ENCODE data around the gene SLC29A3.
A peak's percentile ranks its signal among the peaks of the same experiment; 100 is the strongest.
"Not testable (repeated sequence)": the region's sequence is repeated elsewhere in the genome, so short reads cannot be mapped to it uniquely, and the experiment has no call there.

The SLC29A3 gene
- 1.7 to 6.5 reads per million in 2 donors for total RNA-seq

DNA sequence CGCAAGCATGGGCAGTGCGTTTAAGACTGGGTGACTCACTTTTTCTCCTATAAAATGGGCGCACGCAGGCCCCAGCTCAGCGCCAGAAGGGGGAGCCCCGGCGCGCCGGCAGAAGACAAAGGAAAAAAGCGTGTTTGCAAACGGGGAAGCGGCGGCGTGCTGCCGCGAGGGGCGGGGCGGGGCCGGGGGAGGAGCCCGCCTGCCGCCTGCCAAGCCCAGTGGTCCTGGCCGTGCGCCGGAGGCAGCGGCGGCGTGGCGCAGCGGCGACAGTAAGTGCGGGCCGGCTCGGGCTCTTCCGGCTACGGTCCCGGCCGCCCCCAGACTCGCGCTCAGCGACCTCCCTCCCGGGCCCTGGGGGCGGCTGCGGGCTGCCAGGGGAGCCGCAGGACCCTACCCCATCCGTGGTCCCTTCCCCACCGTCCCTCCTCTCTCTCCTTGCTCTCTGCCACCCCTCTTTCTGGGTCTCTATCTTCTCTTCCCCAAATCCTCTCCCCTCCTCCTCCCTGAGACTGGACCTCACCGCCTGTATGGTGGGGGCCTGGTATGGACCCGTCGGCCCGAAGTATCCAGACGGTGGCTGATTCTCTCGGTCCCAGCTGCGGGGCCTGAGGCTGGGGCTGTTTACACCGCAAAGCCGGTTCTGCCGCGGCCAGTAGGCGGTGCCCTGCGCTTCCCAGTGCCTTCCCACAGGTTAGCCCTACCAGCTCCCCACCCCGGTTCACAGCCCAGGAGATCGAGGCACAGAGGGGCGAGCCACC lies at the start of gene SLC29A3:
Gene SLC29A3 (plus strand): TSS at position 218 of the 758 bp plus-strand sequence. CDS start 51 bp downstream, at position 269.
- DNase-seq: peak; percentile 75

DNA sequence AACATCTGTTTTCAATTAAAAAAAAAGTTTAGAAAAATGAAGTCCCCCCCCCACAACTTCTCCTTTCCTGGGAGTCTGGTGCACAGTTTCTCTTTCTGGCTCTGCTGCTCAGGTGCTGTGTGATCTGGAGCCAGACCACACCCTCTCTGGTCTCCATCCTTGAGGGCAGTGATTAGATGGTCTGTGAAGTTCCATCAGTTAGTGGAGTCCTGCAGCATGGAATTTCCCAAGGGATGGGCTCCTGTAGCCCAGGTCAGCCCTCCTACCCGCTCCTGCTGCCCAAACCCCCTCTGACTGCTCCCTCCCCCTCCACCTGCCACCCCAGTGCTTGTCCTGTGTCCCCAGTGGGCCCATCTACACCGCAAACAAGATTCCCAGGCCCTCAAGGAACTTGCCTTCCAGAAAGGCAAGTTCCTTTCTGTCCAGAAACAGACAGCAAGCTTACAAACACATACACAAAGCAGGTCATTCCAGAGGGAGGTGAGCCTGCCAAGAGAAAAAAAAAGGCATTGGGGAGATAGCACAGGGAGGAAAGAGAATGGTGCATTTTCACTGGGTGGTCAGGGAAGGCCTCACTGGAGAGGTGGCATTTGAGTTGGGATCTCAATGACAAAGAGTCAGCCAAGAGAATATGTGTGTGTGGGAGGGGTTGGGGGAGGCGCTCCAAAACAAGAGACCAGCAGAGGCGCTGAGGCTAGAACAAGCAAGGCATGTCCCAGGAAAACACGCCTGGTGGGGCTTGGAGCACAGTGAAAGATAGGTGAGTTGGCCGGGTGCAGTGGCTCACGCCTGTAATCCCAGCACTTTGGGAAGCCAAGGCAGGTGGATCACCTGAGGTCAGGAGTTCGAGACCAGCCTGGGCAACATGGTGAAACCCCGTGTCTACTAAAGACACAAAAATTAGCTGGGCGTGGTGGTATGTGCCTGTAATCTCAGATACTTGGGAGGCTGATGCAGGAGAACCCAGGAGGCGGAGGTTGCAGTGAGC lies 49.5 kb upstream of the SLC29A3 start:
- DNase-seq: no peak

DNA sequence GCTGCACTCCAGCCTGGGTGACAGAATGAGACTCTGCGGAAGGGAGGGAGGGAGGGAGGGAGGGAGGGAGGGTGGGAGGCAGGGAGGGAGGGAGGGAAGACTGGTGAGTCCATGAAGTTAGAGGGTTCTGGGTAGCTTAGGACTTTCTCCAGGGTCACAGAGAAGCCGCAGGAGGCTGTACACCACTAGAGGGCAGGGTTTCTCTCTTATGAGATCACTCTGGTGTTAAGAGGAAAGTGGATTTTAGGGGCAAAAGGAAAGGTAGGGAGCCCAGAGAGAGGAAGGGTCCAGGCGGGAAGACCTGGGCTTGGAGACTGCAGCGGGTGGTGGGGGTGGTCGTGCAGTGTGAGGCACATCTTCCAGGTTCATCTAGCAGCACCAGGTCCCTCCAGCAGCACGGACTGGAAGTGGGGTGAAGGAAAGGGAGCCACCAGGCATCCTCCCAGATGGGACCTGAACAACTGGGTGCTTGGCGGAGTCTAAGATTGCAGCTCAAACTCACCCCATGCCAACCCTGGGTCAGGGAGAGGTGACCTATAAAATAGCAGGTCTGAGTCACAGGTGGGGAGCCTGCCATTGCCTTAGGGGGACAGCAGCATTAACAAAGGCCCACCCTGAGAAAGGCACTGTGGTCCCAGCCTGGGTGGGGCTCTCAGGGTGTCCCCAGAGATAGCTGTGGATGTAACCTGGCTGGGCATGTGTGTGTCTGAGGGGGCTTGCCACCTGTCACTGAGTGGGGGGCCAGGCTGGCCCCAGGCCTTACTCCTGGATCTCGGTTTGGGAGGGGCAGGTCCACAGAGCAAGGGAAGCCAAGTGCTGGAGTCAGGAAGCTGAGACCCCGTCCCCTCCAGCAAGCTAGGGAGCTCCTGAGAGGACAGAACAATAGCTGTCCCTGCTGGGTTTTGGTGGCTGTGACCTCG lies 48.5 kb upstream of the SLC29A3 start:
- DNase-seq: no peak

DNA sequence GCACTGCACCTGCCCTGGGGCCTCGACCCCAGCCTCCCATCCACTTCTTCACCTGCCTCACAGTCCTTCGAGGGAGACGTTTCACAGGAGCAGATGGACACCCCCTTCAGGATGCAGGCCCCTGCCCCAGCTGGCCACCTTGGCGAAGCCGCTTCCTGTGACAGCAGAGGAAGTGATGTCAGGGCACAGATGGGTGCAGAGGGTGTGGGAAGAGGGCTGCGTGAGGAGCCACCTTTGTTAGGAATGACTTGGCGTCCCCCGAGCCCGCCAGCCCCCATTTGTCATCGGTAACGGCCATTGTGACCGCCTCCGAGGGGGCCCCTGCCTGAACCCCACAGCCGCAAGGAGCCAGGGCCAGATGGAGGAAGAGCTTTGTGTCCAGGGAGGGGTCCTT lies 47.4 kb upstream of the SLC29A3 start:
- DNase-seq: no peak

DNA sequence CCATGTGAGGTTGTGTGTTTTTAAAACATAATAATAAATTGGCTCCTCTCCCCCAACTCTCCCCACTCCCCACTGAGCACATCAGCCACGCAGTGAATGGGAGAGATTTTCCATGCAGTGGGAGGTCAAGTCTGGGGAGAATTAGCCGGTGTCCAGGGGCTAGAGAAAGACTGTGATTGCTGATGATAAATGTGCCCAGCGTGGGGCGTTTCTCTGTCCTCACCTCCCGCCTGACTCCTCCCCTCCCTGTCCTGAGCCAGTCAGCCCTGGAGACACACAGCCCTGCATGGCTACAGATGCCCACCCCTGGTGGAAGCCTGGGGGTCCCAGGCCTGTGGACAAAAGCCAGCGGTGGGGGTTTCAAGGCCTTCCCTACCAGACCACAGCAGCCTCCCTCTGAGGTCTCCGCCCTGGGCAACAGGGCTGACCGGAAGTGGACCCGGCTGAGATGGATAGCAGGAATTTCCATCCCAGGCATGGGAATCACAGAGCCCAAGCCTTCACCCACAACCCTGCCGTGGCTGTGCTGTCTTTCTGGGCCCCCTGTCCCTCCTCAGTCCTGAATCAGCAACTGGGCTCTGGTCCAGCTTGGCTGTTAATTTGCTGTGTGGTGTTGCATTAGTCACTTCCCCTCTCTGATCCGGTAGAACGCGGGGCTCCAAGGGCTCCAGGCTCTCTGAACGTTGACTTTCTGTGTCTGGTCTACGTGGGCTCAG lies 46.8 kb upstream of the SLC29A3 start:
- no peak for DNase-seq

DNA sequence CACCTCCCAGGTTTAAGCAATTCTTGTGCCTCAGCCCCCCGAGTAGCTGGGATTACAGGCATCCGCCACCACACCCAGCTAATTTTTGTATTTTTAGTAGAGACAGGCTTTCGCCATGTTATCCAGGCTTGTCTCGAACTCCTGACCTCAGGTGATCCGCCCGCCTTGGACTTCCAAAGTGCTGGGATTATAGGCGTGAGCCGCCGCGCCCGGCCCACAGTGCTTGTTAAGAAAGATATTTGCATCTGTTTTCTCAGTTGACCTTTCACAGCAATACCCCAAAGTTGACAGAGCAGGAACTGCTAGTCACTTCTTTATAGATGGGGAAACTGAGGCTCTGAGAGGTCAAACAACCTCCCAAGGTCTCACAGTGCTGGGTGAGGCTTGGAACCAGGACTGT lies 46.1 kb upstream of the SLC29A3 start:
- DNase-seq: not testable (repeated sequence)

DNA sequence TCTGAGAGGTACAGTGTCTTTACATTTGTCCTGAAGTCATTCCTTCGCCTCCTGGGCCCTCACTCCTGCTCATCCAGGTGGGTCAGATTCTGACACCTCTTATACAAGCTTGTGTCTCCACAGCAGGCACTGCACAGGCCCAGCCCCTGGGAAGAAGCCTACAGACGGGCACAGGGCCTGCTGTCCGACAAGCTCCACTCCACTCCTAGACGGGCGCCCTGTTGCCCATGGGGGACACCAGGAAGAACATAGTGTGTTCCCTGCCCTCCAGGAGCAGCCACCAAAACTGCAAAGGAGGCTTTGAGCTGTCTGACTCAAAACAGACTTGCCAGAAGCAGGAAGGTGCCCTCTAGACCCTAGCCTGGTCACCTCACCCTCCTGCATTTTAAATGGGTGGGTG lies 45.6 kb upstream of the SLC29A3 start:
- DNase-seq: no peak

DNA sequence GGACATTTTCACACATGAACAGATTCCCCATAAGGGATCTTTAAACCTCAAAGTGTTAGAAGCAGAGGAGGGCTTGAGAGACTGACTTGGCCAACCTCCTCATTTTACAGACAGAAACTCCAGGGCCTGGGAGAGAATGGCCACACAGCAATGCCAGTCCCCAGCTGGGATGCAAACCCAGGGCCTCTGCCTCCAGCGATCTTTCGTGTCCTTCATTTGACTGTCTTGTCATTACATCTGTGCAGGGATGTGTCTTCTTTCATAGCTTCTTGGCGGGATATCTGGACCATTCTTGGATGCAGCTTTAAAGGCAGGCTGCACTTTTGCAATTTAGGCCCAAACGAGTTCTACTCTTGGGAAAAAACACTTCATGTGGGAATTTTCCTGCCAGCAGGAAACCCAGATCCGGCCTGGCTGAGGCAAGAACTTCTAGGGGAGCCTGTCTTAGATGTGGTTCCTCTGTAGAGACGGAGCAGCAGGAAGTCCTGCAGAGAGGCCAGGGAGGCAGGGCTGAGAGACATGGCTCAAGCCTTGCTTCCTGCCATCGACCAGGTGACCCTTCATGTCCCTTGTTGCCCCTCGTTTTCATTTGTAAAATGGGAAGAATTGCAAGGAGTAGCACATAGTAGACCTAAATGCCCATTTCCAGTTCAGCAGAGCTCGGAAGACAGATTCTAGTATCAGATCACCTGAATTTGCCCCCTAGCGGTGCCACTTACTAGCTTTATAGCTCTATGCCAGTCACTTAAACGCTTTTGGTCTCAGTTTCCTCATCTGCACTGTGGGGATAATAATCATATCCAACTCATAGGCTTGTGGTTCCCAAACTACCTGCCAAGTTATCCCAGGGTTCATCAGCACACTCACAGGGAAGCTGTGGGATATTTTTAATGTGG lies 43.9 kb upstream of the SLC29A3 start:
- DNase-seq: no peak

DNA sequence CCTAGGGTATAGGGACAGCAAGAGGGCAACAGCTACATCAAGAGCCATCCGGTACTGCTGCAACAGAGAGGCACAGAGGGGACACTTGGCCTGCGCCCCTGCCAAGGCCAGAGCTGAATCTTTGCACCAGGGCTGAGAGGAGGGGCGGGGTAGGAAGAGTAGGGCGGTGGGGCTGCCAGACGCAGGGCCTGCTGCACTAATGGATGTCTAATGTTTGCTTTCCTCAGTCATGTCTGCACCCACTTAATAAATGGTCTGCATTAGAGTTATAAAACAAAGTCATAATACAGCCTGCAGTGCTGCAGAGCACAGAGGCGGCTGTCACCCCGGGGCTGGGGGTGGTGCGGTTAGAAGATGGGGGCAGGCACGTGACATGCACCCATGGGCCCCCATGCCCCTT lies 42.2 kb upstream of the SLC29A3 start:
- DNase-seq: no peak

DNA sequence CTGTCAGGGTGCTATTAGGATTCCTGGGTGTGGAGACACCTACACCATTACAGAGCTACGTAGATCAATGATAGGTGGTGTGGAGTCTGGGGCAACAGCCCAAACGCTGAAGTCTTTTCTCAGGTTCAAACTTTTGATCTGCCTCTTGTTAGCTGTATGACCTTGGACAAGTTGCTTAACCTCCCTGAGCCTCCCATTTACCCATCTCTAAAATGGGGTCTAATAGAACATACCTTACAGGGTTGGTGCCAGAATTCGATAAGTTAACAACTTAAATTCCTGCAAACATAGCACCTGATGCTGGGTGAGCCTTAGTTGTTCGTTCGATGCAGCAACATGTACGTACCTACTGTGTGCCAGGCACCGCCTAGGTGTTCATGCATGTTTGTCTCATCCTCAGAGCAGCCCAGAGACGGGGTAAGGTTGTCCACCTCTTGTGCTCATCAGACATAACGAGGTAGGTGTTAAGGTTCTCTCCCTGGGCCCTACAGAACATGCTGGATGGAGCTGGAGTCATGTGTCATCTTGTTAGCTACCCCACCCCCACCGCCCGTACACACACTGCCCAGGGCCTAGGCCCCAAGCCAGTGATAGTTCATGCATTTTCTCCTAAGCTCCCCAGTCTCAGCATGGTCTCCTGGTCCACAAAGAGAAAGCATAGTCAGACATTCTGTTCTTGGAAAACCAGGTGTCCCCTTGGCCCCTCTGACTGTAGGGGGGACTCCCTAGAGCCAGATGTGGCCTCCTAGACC lies 41.0 kb upstream of the SLC29A3 start:
- no peak for DNase-seq

DNA sequence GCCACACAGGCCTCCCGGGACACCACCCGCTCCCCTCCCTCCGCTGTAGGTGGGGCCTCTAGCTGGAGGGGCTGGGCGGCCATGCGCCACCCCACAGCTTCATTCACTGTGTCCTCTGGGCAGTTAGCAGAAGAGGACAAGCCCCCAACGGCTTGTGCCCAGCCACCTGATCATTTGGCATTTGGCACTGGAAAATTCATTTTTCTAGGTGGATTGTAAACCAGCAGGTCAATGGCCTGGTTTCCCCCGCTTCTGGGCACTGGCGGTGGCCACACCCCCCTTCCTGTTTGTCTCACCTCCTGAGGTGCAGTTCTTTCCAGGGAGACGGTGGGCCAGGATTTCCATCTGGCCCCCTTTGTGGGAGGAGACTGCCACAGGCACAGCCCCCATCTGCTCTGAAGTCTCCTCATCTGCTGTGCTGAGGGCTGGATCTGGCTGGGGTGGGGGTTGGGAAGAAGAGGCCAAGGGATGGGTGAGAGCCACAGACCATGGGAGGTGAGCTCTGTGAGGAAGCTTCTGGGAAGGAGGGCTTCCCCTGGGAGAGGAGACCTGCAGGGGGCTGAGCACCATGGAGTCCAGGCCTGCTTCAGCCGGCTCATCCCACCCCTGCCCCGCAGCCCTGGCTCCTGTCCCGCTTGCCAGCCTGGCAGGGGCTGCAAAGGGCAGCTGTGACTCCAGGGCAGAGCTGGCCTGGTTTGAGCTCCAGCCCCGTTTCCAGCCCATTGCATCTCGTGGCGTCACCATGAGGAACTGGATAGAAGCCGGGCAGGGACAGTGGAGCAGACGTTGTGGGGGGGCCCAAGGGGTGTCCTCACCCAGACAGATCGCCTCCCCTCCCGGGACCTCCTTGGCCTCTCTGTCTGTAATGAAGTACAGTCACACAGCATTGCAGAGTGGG lies 40.1 kb upstream of the SLC29A3 start:
- no peak for DNase-seq

DNA sequence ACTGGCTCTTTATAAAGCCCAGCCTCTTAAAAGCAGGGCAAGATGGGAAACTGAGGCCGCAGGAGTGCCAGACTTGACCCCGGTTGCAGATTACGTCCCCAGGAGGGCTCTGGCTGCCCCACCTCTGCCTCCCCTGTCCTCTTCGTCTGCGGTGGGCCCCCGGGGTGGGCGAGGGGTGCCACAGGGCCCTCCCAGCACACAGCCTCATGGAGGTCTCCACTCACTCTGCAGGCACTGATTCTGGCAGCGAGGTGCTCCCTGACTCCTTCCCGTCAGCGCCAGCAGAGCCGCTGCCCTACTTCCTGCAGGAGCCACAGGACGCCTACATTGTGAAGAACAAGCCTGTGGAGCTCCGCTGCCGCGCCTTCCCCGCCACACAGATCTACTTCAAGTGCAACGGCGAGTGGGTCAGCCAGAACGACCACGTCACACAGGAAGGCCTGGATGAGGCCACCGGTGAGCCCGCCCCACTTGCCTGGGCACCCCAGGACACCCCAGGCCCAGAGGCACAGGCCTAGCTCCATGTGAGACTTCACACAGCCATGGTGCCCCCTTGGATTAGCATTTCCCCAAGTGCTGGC lies 39.4 kb upstream of the SLC29A3 start:
- no peak for DNase-seq

DNA sequence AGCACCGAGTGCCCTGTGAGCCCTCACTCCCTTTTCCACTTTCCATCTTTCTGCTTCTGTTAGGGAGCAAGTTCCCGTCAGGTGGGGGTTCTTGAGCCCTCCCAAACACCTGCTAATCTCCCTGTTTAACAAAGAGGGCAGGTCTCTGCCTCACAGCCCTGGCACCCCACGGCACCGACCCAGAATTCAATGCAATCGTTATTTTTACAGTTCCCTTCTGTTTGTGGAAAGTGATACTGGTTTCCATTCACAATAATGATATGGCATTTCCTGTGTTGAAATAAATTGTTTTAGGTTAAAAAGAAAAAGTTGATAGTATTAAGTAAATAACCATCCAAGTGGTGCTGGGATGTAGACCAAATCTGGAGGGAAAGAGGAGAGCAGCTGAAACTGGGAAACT lies 38.8 kb upstream of the SLC29A3 start:
- no peak for DNase-seq

DNA sequence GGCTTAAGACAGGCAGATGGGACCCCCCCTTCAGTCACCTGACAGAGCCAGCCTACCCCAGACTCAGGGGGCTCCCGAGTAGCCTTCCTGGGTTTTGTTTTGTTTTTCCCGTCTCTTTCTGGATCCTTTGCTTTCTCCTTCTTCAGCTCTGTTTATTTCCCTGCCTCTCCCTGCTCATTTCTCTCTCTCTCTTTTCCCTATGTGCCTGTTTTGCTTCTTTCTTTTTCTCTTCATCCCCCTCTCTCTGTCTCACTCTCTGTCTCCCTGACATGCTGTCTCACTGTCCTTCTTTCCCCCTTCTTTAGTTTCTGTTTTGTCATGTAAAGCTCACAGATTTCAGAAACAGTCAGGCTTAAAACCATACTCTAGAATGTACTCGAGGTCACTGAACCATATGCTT lies 38.2 kb upstream of the SLC29A3 start:
- DNase-seq: no peak

DNA sequence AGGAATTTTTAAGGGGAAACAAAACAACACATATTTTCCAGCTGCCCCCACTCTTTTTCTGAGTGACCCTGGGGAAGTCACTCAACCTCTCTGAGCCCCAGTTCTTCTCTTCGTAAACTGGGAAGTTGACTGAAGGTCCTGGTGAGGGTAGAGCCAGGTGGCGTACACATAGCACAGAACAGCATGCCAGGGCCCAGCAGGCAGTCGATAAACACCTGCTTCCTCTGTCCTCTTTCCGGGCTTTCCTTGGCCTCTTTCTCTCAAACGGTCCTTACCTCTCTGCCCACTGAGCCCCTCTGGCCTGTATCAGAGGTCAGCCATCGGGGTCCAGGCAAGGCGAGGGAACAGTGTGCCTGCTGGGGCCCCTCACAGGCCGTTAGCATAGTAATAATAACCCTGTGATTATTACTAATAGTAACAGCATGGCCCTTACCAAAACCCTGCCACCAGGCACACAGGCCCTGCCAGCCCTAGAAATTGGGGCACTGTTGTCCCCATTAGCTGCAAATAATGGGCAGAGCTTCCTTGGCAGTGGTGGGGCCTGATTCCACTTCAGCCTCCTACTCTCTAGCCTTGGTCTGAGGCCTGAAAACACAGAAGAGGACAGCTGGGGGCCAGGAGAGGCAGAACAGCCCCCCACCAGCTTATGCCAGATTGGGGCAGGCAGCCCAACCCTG lies 37.3 kb upstream of the SLC29A3 start:
- no peak for DNase-seq

DNA sequence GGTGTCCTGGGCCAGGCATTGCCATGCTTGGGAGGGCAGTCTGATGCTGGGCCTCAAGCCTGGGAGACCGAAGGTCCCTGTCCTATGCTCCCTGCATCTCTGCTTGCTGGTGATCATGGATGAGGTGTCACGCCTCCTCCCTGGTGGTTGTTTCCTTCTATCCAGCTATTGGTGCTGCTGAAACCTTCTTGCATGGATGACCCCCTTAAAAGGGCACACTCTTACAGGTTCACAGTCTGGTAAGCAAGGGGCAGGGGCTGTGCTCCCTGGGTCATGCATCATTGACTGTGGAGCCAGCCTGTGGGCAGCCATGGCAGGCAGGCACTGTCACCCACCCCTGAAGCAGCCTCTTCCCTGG lies 36.8 kb upstream of the SLC29A3 start:
- no peak for DNase-seq

DNA sequence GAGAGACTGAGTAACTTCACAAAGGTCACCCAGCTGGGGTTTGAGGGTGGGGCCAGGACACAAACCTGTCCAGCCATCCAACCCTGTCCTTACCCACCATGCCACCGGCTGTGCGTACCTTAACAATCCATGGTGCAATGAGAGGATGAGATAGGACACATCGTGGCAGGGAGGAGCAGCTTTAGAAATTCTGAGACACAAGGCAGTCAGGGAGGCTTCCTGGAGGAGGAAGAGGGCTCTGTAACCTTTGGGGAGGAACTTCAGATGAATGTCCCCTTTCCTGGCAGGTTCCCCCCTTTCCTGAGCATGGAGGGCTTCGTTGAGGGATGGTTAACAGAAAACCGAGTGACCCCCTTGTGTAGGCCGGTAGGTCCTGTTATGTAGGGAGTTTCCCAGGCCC lies 35.6 kb upstream of the SLC29A3 start:
- DNase-seq: no peak

DNA sequence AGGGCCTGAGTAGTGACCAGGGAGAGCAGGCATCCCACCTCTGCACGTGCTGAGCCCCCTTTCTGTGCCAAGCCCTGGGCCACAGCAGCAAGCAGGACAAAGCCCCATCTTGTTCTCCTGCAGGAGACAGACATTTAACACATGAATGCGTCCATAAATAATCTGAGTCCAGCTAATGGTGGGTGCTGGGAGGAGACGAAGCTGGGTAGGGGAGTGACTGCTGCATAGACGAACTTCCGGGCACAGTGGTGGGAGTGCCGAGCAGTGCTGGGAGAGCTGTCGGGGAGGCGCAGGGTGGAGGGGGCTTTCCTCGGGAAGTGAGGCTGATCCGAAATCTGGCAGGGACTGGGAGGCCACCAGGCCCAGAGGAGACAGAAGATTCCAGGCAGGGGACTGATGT lies 35.2 kb upstream of the SLC29A3 start:
- no peak for DNase-seq
